ENCODE data around the gene TLE6. TPM values are rescaled to one million over a fixed set of nuclear protein-coding genes. Genes with fewer than 3 reads are reported as not detected.
"Not testable (repeated sequence)": the region's sequence is repeated elsewhere in the genome, so short reads cannot be mapped to it uniquely, and the experiment has no call there.

TLE6 gene
- total RNA-seq, 1 donor: 0.72 TPM

DNA sequence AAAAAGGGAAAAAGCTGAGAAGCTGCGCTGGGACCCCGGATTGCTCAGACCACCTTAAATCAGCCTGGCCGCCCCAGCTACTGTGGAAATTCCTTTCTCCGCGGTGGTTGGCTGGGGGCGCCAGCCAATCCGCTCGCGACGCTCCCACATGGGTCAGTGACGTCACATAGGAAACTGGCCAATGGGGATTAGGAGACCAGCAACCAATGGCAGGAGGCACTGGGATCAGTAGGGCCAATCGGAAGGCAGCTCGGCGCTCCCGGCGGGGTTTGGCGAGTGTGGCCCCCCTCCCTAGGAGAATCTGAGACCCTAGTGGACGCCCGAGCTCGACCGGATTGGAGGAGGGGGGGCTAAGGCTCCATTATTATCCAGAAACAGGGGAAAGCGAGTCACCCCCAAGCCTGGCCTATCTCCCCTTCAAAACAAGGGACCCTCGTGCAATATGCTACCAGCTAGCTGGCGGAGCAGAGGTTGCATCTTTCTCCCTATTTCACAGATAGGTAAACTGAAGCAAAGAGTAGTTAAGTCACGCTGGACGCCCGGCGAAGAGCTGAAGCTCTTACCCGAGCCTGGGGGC is 58.3 kb downstream of the TLE6 start:
- H3K27ac ChIP-seq (ENCODE audit: low read depth, low read length): peak overlapping the region; percentile 70
- no peaks in the 10 kb centered on the region for H4K20me1 ChIP-seq (ENCODE audit: insufficient read depth, low read length)
- H3K4me3 ChIP-seq (ENCODE audit: insufficient read depth, low read length): peak overlapping the region; percentile 76
- peaks cover 21% of the 10 kb centered on the region for H3K27me3 ChIP-seq (ENCODE audit: insufficient read depth, low read length)
- H3K79me2 ChIP-seq (ENCODE audit: insufficient read depth, low read length): no peaks in the 10 kb centered on the region
- peak overlapping the region; percentile 97 for H3K4me2 ChIP-seq (ENCODE audit: insufficient read depth, low read length)
- peak overlapping the region; percentile 96 for H2AFZ ChIP-seq (ENCODE audit: low read length)
- peak; percentile 100 for DNase-seq (ENCODE audit: insufficient read length, low spot score, missing footprints)
- TF ChIP-seq, protein P1, sequence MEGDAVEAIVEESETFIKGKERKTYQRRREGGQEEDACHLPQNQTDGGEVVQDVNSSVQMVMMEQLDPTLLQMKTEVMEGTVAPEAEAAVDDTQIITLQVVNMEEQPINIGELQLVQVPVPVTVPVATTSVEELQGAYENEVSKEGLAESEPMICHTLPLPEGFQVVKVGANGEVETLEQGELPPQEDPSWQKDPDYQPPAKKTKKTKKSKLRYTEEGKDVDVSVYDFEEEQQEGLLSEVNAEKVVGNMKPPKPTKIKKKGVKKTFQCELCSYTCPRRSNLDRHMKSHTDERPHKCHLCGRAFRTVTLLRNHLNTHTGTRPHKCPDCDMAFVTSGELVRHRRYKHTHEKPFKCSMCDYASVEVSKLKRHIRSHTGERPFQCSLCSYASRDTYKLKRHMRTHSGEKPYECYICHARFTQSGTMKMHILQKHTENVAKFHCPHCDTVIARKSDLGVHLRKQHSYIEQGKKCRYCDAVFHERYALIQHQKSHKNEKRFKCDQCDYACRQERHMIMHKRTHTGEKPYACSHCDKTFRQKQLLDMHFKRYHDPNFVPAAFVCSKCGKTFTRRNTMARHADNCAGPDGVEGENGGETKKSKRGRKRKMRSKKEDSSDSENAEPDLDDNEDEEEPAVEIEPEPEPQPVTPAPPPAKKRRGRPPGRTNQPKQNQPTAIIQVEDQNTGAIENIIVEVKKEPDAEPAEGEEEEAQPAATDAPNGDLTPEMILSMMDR (IDR thresholded peaks at IDR 0.05; ENCODE audit: extremely low read depth, low read depth, low read length): no peak
- no peaks in the 10 kb centered on the region for H3K36me3 ChIP-seq (ENCODE audit: insufficient read depth, low read length)
- H3K9me3 ChIP-seq (ENCODE audit: low read depth, low read length): no peaks in the 10 kb centered on the region
- H3K4me1 ChIP-seq (ENCODE audit: insufficient read depth, low read length): peaks cover 18% of the 10 kb centered on the region

DNA sequence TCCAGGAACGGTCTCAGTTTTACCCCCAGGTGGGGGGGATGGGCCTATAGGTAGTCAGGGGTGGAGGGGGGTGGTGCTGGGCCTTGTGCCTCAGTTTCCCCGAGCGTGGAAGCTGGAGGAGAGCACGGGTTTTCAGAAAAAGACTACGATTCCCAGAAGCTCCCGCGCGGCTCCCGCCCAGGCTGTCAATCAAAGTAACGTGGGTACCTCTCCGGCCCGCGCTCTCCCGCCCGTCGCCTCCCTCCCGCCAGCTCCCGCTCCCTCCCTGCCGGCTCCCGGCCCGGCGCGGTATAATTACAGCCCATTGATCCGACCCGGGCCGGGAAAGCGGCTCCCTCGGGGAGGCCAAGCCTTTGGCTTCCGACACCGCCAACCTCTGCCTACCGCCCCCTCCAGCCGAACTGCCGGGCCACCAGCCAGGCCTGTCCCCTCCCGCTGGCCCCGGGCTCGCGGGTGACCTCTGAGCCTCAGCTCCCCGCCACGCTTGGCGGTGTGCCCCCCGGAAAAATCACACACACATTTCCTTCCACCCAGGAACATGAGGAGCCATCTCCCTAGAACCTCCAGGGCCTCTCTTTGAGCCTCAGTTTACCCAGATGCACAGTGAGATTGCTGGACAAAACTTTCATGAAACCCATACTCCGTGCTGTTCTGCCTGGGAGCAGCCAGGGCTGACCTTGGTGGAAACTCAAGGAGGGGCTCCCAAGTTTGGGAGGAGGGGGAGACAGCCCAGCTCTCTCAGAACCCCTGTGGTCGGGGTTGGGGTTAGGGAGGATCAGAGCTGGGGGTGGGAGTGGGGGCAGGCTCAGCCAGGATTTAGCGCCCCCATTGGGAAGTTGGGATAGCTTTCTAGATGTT is 59.0 kb downstream of the TLE6 start:
- peaks cover 18% of the 10 kb centered on the region for H3K4me1 ChIP-seq (ENCODE audit: insufficient read depth, low read length)
- H3K36me3 ChIP-seq (ENCODE audit: insufficient read depth, low read length): no peaks in the 10 kb centered on the region
- no peaks in the 10 kb centered on the region for H3K79me2 ChIP-seq (ENCODE audit: insufficient read depth, low read length)
- H3K4me3 ChIP-seq (ENCODE audit: insufficient read depth, low read length): peak overlapping the region; percentile 76
- no peaks in the 10 kb centered on the region for H3K9me3 ChIP-seq (ENCODE audit: low read depth, low read length)
- H4K20me1 ChIP-seq (ENCODE audit: insufficient read depth, low read length): no peaks in the 10 kb centered on the region
- H3K27ac ChIP-seq (ENCODE audit: low read depth, low read length): peak overlapping the region; percentile 70
- DNase-seq (ENCODE audit: insufficient read length, low spot score, missing footprints): peak; percentile 98
- peak overlapping the region; percentile 97 for H3K4me2 ChIP-seq (ENCODE audit: insufficient read depth, low read length)
- TF ChIP-seq, protein P1 (IDR thresholded peaks at IDR 0.05; ENCODE audit: extremely low read depth, low read depth, low read length): no peak
- peaks cover 15% of the 10 kb centered on the region for H3K27me3 ChIP-seq (ENCODE audit: insufficient read depth, low read length)
- H2AFZ ChIP-seq (ENCODE audit: low read length): peak overlapping the region; percentile 96

DNA sequence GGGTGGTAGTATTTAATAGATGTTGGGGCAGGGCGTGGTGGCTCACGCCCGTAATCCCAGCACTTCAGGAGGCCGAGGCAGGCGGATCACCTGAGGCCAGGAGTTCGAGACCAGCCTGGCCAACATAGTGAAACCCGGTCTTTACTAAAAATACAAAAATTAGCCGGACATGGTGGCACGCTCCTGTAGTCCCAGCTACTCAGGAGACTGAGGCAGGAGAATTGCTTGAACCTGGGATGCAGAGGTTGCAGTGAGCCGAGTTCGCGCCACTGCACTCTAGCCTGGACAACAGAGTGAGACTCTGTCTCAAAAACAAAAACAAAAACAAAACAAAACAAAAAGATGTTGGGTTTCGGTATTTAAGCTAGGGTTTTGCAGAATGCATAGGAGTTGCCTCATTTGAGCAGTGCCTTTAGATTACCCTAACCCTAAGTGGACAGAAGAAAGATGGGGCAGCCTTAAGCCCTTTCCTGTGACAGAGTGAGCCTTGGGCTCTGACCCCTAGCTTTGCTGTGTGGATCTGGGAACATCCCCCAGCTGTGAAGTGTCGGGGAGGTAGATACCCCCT is 59.7 kb downstream of the TLE6 start:
- not testable (repeated sequence) for H3K27me3 ChIP-seq (ENCODE audit: insufficient read depth, low read length); H2AFZ ChIP-seq (ENCODE audit: low read length); H3K4me2 ChIP-seq (ENCODE audit: insufficient read depth, low read length)

DNA sequence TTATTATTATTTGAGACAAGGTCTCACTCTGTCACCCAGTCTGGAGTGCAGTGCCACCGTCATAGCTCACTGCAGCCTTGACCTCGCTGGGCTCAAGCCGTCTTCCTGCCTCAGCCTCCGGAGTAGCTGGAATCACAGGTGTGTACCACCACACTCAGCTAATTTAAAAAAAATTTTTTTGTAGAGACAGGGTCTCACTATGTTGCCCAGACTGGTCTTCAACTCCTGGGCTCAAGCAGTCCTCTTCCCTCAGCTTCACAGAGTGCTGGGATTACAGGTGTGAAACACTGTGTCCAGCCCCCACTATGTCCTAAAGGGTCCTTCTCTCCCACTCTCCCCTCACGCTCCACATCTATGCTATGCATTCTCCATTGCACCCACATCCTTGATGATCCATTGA is 60.9 kb downstream of the TLE6 start:
- TF ChIP-seq, protein P1 (IDR thresholded peaks at IDR 0.05; ENCODE audit: extremely low read depth, low read depth, low read length): no peak
- Histone ChIP-seq H3K4me1 (ENCODE audit: insufficient read depth, low read length) (peaks cover 18% of the 10 kb centered on the region), H3K27ac (ENCODE audit: low read depth, low read length) (no peak overlapping the region), H3K4me2 (ENCODE audit: insufficient read depth, low read length) (no peak overlapping the region), H3K36me3 (ENCODE audit: insufficient read depth, low read length) (no peaks in the 10 kb centered on the region), H2AFZ (ENCODE audit: low read length) (no peak overlapping the region), H3K9me3 (ENCODE audit: low read depth, low read length) (no peaks in the 10 kb centered on the region), H3K79me2 (ENCODE audit: insufficient read depth, low read length) (no peaks in the 10 kb centered on the region), H3K27me3 (ENCODE audit: insufficient read depth, low read length) (no peaks in the 10 kb centered on the region), H4K20me1 (ENCODE audit: insufficient read depth, low read length) (no peaks in the 10 kb centered on the region), H3K4me3 (ENCODE audit: insufficient read depth, low read length) (no peak overlapping the region)
- DNase-seq (ENCODE audit: insufficient read length, low spot score, missing footprints): no peak

More for the DNA sequence above, 59.7 kb downstream of the TLE6 start:
- not testable (repeated sequence) for H3K9me3 ChIP-seq (ENCODE audit: low read depth, low read length); DNase-seq (ENCODE audit: insufficient read length, low spot score, missing footprints); H3K36me3 ChIP-seq (ENCODE audit: insufficient read depth, low read length); H3K27ac ChIP-seq (ENCODE audit: low read depth, low read length); H4K20me1 ChIP-seq (ENCODE audit: insufficient read depth, low read length); H3K4me3 ChIP-seq (ENCODE audit: insufficient read depth, low read length); H3K79me2 ChIP-seq (ENCODE audit: insufficient read depth, low read length)
- H3K4me1 ChIP-seq (ENCODE audit: insufficient read depth, low read length): peaks cover 18% of the 10 kb centered on the region
